Osteoblast (primary cell): ENCODE data around the gene NDST4. TPM values are rescaled to one million over a fixed set of nuclear protein-coding genes. Genes with fewer than 3 reads are reported as not detected.

Source experiments
- DNase-seq: peaks from one replicate; pipeline ENCODE4 v3.0.0; 2011; ENCODE audit warnings: low spot score, mixed read lengths; ENCODE audit not compliant: insufficient read length; ENCODE audit errors: missing footprints
- H2AFZ ChIP-seq: 2 replicates; pipeline ENCODE4 v1.6.0; 2011; ENCODE audit warnings: mild to moderate bottlenecking, low read length
- H3K27ac ChIP-seq: 2 replicates; pipeline ENCODE4 v1.5.1; 2011; ENCODE audit warnings: mild to moderate bottlenecking, low read depth, low read length, moderate library complexity
- H3K27me3 ChIP-seq: 2 replicates; pipeline ENCODE4 v1.6.0; 2012; ENCODE audit warnings: mild to moderate bottlenecking, control low read depth, inconsistent platforms, low read length, moderate library complexity; ENCODE audit not compliant: insufficient read depth
- H3K36me3 ChIP-seq: 2 replicates; pipeline ENCODE4 v1.5.1; 2011; ENCODE audit warnings: mild to moderate bottlenecking, low read length, control low read depth, moderate library complexity; ENCODE audit not compliant: insufficient read depth
- H3K4me1 ChIP-seq: 2 replicates; pipeline ENCODE4 v1.5.1; 2011; ENCODE audit warnings: mild to moderate bottlenecking, low read length, control low read depth, moderate library complexity; ENCODE audit not compliant: insufficient read depth
- H3K4me2 ChIP-seq: 2 replicates; pipeline ENCODE4 v1.6.0; 2011; ENCODE audit warnings: mild to moderate bottlenecking, low read length; ENCODE audit not compliant: insufficient read depth
- H3K4me3 ChIP-seq: fragments of 200-600 bp; sonication (generic); 3 replicates; pipeline ENCODE4 v1.5.1; 2012; ENCODE audit warnings: mild to moderate bottlenecking, low read length, inconsistent platforms; ENCODE audit not compliant: insufficient read depth
- H3K79me2 ChIP-seq: 2 replicates; pipeline ENCODE4 v1.6.0; 2012; ENCODE audit warnings: mild to moderate bottlenecking, low read length, control low read depth, inconsistent platforms; ENCODE audit not compliant: insufficient read depth
- H3K9me3 ChIP-seq: 2 replicates; pipeline ENCODE4 v1.5.1; 2011; ENCODE audit warnings: low read depth, low read length, control low read depth
- H4K20me1 ChIP-seq: 2 replicates; pipeline ENCODE4 v1.6.0; 2012; ENCODE audit warnings: mild to moderate bottlenecking, low read length, control low read depth; ENCODE audit not compliant: insufficient read depth
- total RNA-seq: library from RNA; depleted of rRNA; stranded (reverse); fragments of >200 nt; gene quantifications from 2 replicates; pipeline ENCODE4 v1.2.3, GENCODE V29; 2012
- TF ChIP-seq, protein P1 (sequence below): IDR thresholded peaks from 2 replicates; pipeline ENCODE4 v1.5.1; 2011; ENCODE audit warnings: mild to moderate bottlenecking, low read depth, low read length, moderate library complexity; ENCODE audit errors: extremely low read depth

NDST4 gene
- total RNA-seq, 1 donor = not detected

GRCh38 chr4:114870987-114871386 is 242.4 kb downstream of the NDST4 start:
- H3K4me1 ChIP-seq = no peaks in the 10 kb centered on the region
- TF ChIP-seq, protein P1, sequence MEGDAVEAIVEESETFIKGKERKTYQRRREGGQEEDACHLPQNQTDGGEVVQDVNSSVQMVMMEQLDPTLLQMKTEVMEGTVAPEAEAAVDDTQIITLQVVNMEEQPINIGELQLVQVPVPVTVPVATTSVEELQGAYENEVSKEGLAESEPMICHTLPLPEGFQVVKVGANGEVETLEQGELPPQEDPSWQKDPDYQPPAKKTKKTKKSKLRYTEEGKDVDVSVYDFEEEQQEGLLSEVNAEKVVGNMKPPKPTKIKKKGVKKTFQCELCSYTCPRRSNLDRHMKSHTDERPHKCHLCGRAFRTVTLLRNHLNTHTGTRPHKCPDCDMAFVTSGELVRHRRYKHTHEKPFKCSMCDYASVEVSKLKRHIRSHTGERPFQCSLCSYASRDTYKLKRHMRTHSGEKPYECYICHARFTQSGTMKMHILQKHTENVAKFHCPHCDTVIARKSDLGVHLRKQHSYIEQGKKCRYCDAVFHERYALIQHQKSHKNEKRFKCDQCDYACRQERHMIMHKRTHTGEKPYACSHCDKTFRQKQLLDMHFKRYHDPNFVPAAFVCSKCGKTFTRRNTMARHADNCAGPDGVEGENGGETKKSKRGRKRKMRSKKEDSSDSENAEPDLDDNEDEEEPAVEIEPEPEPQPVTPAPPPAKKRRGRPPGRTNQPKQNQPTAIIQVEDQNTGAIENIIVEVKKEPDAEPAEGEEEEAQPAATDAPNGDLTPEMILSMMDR = no peak
- DNase-seq = no peak

GRCh38 chr4:114866901-114867670 is 246.3 kb downstream of the NDST4 start:
- no peaks in the 10 kb centered on the region for H4K20me1 ChIP-seq
- H3K36me3 ChIP-seq = no peaks in the 10 kb centered on the region
- H3K4me3 ChIP-seq = no peak overlapping the region
- H3K4me1 ChIP-seq = no peaks in the 10 kb centered on the region
- TF ChIP-seq, protein P1 = no peak
- H3K79me2 ChIP-seq = no peaks in the 10 kb centered on the region
- no peak for DNase-seq
- no peak overlapping the region for H3K27ac ChIP-seq
- H3K4me2 ChIP-seq = no peak overlapping the region
- H3K27me3 ChIP-seq = no peaks in the 10 kb centered on the region
- no peak overlapping the region for H2AFZ ChIP-seq
- H3K9me3 ChIP-seq = no peaks in the 10 kb centered on the region

More at GRCh38 chr4:114870987-114871386, 242.4 kb downstream of the NDST4 start:
- no peaks in the 10 kb centered on the region for H3K27me3 ChIP-seq
- H3K36me3 ChIP-seq = no peaks in the 10 kb centered on the region
- H3K4me3 ChIP-seq = no peak overlapping the region
- H3K9me3 ChIP-seq = peaks cover 2% of the 10 kb centered on the region
- no peak overlapping the region for H2AFZ ChIP-seq
- no peak overlapping the region for H3K27ac ChIP-seq
- no peaks in the 10 kb centered on the region for H4K20me1 ChIP-seq
- no peaks in the 10 kb centered on the region for H3K79me2 ChIP-seq
- no peak overlapping the region for H3K4me2 ChIP-seq

DNA sequence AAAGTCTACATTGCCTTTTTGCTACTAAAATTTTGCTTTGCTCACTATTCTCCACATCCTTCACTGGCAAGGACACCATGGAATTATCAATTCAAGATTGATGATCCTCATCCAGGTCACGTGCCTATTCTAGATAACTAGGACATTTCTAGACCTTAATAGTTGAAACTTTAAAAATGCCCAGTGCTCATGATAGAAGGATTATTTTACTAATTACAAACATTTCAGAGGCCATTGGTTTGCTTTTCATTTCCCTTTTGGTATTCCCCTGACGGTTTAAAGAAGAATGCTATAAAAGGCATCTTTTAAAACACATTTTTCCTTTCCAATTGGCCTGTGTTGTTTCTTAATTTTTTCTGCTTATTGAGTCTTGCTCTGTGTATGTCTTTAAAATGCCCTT is 249.4 kb downstream of the NDST4 start:
- Histone ChIP-seq H3K27ac (no peak overlapping the region), H2AFZ (no peak overlapping the region), H3K36me3 (no peaks in the 10 kb centered on the region), H3K9me3 (no peaks in the 10 kb centered on the region), H4K20me1 (no peaks in the 10 kb centered on the region), H3K79me2 (no peaks in the 10 kb centered on the region), H3K27me3 (no peaks in the 10 kb centered on the region), H3K4me1 (no peaks in the 10 kb centered on the region), H3K4me3 (no peak overlapping the region), H3K4me2 (no peak overlapping the region)
- DNase-seq = no peak
- TF ChIP-seq, protein P1 = no peak

DNA sequence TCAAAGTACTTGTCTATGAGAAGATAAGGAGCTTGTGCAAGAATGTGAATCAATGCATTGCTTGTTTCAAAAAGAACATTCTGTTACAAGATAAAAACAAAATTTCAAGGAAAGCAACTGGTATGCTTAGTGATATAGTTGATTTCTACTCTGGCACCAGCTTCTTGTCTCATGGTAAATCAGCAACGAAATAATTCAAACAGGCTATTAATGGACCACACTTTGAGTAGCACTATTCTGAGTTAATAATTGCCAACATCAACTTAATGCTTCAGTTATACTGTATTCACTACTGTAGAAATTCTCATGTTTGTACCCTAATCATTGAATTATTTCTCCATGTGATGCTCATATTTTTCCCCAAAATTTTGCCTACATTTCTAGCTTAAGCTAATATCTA is 252.6 kb downstream of the NDST4 start:
- H3K4me3 ChIP-seq = no peak overlapping the region
- no peaks in the 10 kb centered on the region for H3K4me1 ChIP-seq
- H3K27me3 ChIP-seq = no peaks in the 10 kb centered on the region
- no peak overlapping the region for H3K4me2 ChIP-seq
- no peaks in the 10 kb centered on the region for H4K20me1 ChIP-seq
- no peak overlapping the region for H3K27ac ChIP-seq
- H2AFZ ChIP-seq = no peak overlapping the region
- H3K9me3 ChIP-seq = no peaks in the 10 kb centered on the region
- no peaks in the 10 kb centered on the region for H3K36me3 ChIP-seq
- H3K79me2 ChIP-seq = no peaks in the 10 kb centered on the region
- no peak for DNase-seq
- TF ChIP-seq, protein P1 = no peak
